CD14-positive monocyte (primary cell): ENCODE data around the gene HMCN2. TPM values are rescaled to one million over a fixed set of nuclear protein-coding genes. Genes with fewer than 3 reads are reported as not detected.

ENCODE experiments used
- DNase-seq, 3 donors: peaks; one replicate each; pipeline ENCODE4 v3.0.0-alpha.2; 2011 to 2022
- H2AFZ ChIP-seq: 2 replicates; pipeline ENCODE4 v1.6.0; 2012; ENCODE audit warnings: mild to moderate bottlenecking, low read depth, low read length, inconsistent platforms; ENCODE audit not compliant: insufficient read depth, poor library complexity, severe bottlenecking
- H3K27ac ChIP-seq, 2 donors: 1 replicate in 1 of 2; 2 replicates in 1 of 2; pipeline ENCODE4 v1.5.1; 2012 to 2013; ENCODE audit warnings: low read length in 2 of 2, control low read depth in 1 of 2, inconsistent platforms in 1 of 2, low read depth in 1 of 2, mild to moderate bottlenecking in 1 of 2
- H3K27me3 ChIP-seq, 2 donors: one replicate each; pipeline versions ENCODE4 v1.6.0 to v1.6.1; 2011 to 2013; ENCODE audit warnings: low read length in 2 of 2; ENCODE audit not compliant: control insufficient read depth in 2 of 2, insufficient read depth in 2 of 2
- H3K36me3 ChIP-seq, 2 donors: replicated peaks in 1 of 2; 1 replicate in 1 of 2; 2 replicates in 1 of 2; pipeline versions ENCODE4 v1.5.1 to v1.6.1; 2012 to 2013; ENCODE audit warnings: low read length in 2 of 2, control low read depth in 1 of 2, inconsistent platforms in 1 of 2, mild to moderate bottlenecking in 1 of 2; ENCODE audit not compliant: insufficient read depth in 2 of 2, control insufficient read depth in 1 of 2
- H3K4me1 ChIP-seq, 2 donors: 1 replicate in 1 of 2; 2 replicates in 1 of 2; pipeline versions ENCODE4 v1.5.1 to v1.6.1; 2012 to 2013; ENCODE audit warnings: low read length in 2 of 2, control low read depth in 1 of 2, inconsistent platforms in 1 of 2, mild to moderate bottlenecking in 1 of 2, moderate library complexity in 1 of 2; ENCODE audit not compliant: insufficient read depth in 2 of 2, control insufficient read depth in 1 of 2
- H3K4me2 ChIP-seq: replicated peaks from 2 replicates; pipeline ENCODE3; 2012; ENCODE audit warnings: low read length, moderate library complexity, mild to moderate bottlenecking; ENCODE audit not compliant: poor library complexity, severe bottlenecking; ENCODE audit errors: extremely low read depth
- H3K4me3 ChIP-seq, 3 experiments: fragments of 200-600 bp in 1 of 3; sonication (generic) in 1 of 3; replicated peaks in 1 of 3; 1 replicate in 2 of 3; 2 replicates in 1 of 3; pipeline ENCODE4 v1.5.1; 2011 to 2013; ENCODE audit warnings: low read length in 3 of 3, mild to moderate bottlenecking in 3 of 3, control low read depth in 2 of 3, low read depth in 2 of 3, inconsistent platforms in 1 of 3, moderate library complexity in 1 of 3
- H3K79me2 ChIP-seq: 2 replicates; pipeline ENCODE4 v1.6.0; 2012; ENCODE audit warnings: mild to moderate bottlenecking, control low read depth, inconsistent platforms, low read length, moderate library complexity; ENCODE audit not compliant: insufficient read depth
- H3K9ac ChIP-seq: 2 replicates; pipeline ENCODE4 v1.6.0; 2017; ENCODE audit warnings: low read length, mild to moderate bottlenecking; ENCODE audit not compliant: insufficient read depth, poor library complexity, severe bottlenecking
- H3K9me3 ChIP-seq, 2 donors: replicated peaks in 1 of 2; 1 replicate in 1 of 2; 2 replicates in 1 of 2; pipeline versions ENCODE4 v1.5.1 to v1.6.1; 2012 to 2013; ENCODE audit warnings: low read length in 2 of 2, control low read depth in 1 of 2; ENCODE audit not compliant: control insufficient read depth in 1 of 2, insufficient read depth in 1 of 2
- H4K20me1 ChIP-seq: 2 replicates; pipeline ENCODE4 v1.6.0; 2012; ENCODE audit warnings: mild to moderate bottlenecking, low read length, control low read depth, moderate library complexity; ENCODE audit not compliant: insufficient read depth
- H3K27ac Mint-ChIP-seq, 7 donors: one replicate each; pipeline ENCODE4 v1.8.0; 2020; ENCODE audit warnings: mild to moderate bottlenecking in 7 of 7, mixed read lengths in 7 of 7, moderate library complexity in 6 of 7, inconsistent platforms in 2 of 7
- H3K27me3 Mint-ChIP-seq, 3 donors: one replicate each; pipeline ENCODE4 v1.8.0; 2021 to 2022; ENCODE audit warnings: low read depth in 3 of 3, mild to moderate bottlenecking in 3 of 3, mixed read lengths in 3 of 3, moderate library complexity in 3 of 3, inconsistent platforms in 1 of 3
- H3K36me3 Mint-ChIP-seq, 2 donors: one replicate each; pipeline ENCODE4 v1.8.0; 2020; ENCODE audit warnings: mixed read lengths in 2 of 2, inconsistent platforms in 1 of 2, mild to moderate bottlenecking in 1 of 2
- H3K4me1 Mint-ChIP-seq: one replicate; pipeline ENCODE4 v1.8.0; 2020; ENCODE audit warnings: mild to moderate bottlenecking, mixed read lengths
- H3K4me3 Mint-ChIP-seq, 2 donors: one replicate each; pipeline ENCODE4 v1.8.0; 2020; ENCODE audit warnings: mild to moderate bottlenecking in 2 of 2, mixed read lengths in 2 of 2, moderate library complexity in 1 of 2
- H3K9me3 Mint-ChIP-seq, 7 donors: one replicate each; pipeline ENCODE4 v1.8.0; 2020 to 2022; ENCODE audit warnings: mixed read lengths in 7 of 7, mild to moderate bottlenecking in 6 of 7, moderate library complexity in 6 of 7, inconsistent platforms in 2 of 7
- CTCF ChIP-seq: fragments of 200-600 bp; IDR thresholded peaks from one replicate; pipeline ENCODE4 v1.8.0; 2022; ENCODE audit warnings: antibody characterized with exemption, mild to moderate bottlenecking
- WGBS: methylation state at CpG from one replicate; pipeline ENCODE4 v1.1.5; 2013; ENCODE audit warnings: missing lambda C conversion rate; ENCODE audit not compliant: insufficient coverage; 5-methylcytosine and 5-hydroxymethylcytosine counted together
- intact Hi-C, 2 donors: fragments of 100-400 bp; cut with micrococcal nuclease; formaldehyde crosslinking; loops; one replicate each; pipeline versions ENCODE4 v1.15.0 to v1.15.1; 2023
- polyA plus RNA-seq, 3 donors: library from polyadenylated mRNA; depleted of rRNA in 1 of 3; unstranded in 2 of 3; stranded (reverse) in 1 of 3; fragments of 300-500 nt in 2 of 3; fragments of >200 nt in 1 of 3; fragmentation: Illumina TruSeq in 2 of 3; gene quantifications; 1 replicate in 2 of 3; 2 replicates in 1 of 3; pipeline ENCODE4 v1.2.3, GENCODE V29; 2012 to 2021

The HMCN2 gene
- polyA plus RNA-seq, 3 donors: not detected

- peaks cover 0 to 1% (median 0%) of the 10 kb centered on the region in 7 donors for H3K9me3 Mint-ChIP-seq
- intact Hi-C loops: no loop called here
- Histone ChIP-seq H2AFZ (no peak overlapping the region), H3K4me1 (no peaks in the 10 kb centered on the region), H3K9ac (no peak overlapping the region), H3K36me3 (no peaks in the 10 kb centered on the region), H3K9me3 (no peaks in the 10 kb centered on the region), H3K4me3 (no peak overlapping the region), H3K4me2 (no peak overlapping the region), H3K27me3 (peaks cover 0 to 3% of the 10 kb centered on the region in 2 donors), H3K79me2 (no peaks in the 10 kb centered on the region), H3K27ac (no peak overlapping the region), H4K20me1 (no peaks in the 10 kb centered on the region)
- no peak for TF ChIP-seq CTCF
- H3K4me3 Mint-ChIP-seq: no peak overlapping the region
- H3K4me1 Mint-ChIP-seq: no peaks in the 10 kb centered on the region
- H3K27ac Mint-ChIP-seq: no peak overlapping the region
- WGBS: 85% methylated on average over 5 of the region's 8 CpGs
- no peak for DNase-seq
- no peaks in the 10 kb centered on the region for H3K36me3 Mint-ChIP-seq
- H3K27me3 Mint-ChIP-seq: peaks cover 5 to 23% (median 20%) of the 10 kb centered on the region in 3 donors
Measured at GRCh38 chr9:130459151-130459550, 193.6 kb downstream of the HMCN2 start.

- H3K9ac ChIP-seq: no peak overlapping the region
- peaks cover 5 to 23% (median 22%) of the 10 kb centered on the region in 3 donors for H3K27me3 Mint-ChIP-seq
- H3K4me1 Mint-ChIP-seq: no peaks in the 10 kb centered on the region
- no peak for DNase-seq
- no peak overlapping the region for H3K4me3 ChIP-seq
- H3K4me3 Mint-ChIP-seq: peak overlapping the region in 1 of 2 donors; percentile 33
- no peak overlapping the region for H3K27ac Mint-ChIP-seq
- no peak for TF ChIP-seq CTCF
- no peaks in the 10 kb centered on the region for H3K9me3 ChIP-seq
- 80% methylated on average over 8 of the region's 11 CpGs for WGBS
- no peaks in the 10 kb centered on the region for H4K20me1 ChIP-seq
- no peaks in the 10 kb centered on the region for H3K4me1 ChIP-seq
- intact Hi-C loops: loop anchor here in 1 of 2 donors (2.0 kb wide), 1 partner anchor 223 kb away; no protein-coding TSS in a partner anchor
- no peak overlapping the region for H2AFZ ChIP-seq
- H3K4me2 ChIP-seq: no peak overlapping the region
- H3K27ac ChIP-seq: no peak overlapping the region
- peaks cover 0 to 1% (median 0%) of the 10 kb centered on the region in 7 donors for H3K9me3 Mint-ChIP-seq
- no peaks in the 10 kb centered on the region for H3K36me3 Mint-ChIP-seq
- H3K79me2 ChIP-seq: no peaks in the 10 kb centered on the region
- H3K27me3 ChIP-seq: peaks cover 0 to 3% of the 10 kb centered on the region in 2 donors
- no peaks in the 10 kb centered on the region for H3K36me3 ChIP-seq
Measured at GRCh38 chr9:130459941-130460669, 194.5 kb downstream of the HMCN2 start.
